ENCODE data around the gene DCDC1. TPM values are rescaled to one million over a fixed set of nuclear protein-coding genes. Genes with fewer than 3 reads are reported as not detected.

DCDC1 gene
- total RNA-seq, 1 experiment from 2014 or later = 0.22 TPM

GRCh38 chr11:30852645-30853044, 516.9 kb downstream of the DCDC1 start (continued):
- TF ChIP-seq, protein P1, sequence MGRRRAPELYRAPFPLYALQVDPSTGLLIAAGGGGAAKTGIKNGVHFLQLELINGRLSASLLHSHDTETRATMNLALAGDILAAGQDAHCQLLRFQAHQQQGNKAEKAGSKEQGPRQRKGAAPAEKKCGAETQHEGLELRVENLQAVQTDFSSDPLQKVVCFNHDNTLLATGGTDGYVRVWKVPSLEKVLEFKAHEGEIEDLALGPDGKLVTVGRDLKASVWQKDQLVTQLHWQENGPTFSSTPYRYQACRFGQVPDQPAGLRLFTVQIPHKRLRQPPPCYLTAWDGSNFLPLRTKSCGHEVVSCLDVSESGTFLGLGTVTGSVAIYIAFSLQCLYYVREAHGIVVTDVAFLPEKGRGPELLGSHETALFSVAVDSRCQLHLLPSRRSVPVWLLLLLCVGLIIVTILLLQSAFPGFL (CRISPR knock-in tag; IDR thresholded peaks at IDR 0.05; ENCODE audit: borderline replicate concordance) = no peak
- TF ChIP-seq CBFB (CRISPR knock-in tag; IDR thresholded peaks at IDR 0.05; ENCODE audit: low read depth) (no peak), ERG (CRISPR knock-in tag; IDR thresholded peaks at IDR 0.05) (no peak)

- ATAC-seq (no peak), DNase-seq (ENCODE audit: low spot score) (no peak)
- Mint-ChIP-seq H3K4me3 (no peak overlapping the region), H3K36me3 (peaks cover 10% of the 10 kb centered on the region), H3K27ac (no peak overlapping the region), H3K27me3 (ENCODE audit: low read depth) (no peaks in the 10 kb centered on the region), H3K9me3 (peaks cover 12% of the 10 kb centered on the region), H3K4me1 (peaks cover 17% of the 10 kb centered on the region)
- ChIA-PET CTCF (no interaction called here), POLR2A (no interaction called here)
- no peak for TF ChIP-seq NR3C1 (CRISPR knock-in tag; conservative IDR thresholded peaks at IDR 0.05; ENCODE audit: low read depth)
- no peak for TF ChIP-seq ZNF396 (CRISPR knock-in tag; IDR thresholded peaks at IDR 0.05; ENCODE audit: borderline replicate concordance)
- no peak for TF ChIP-seq ZNF232 (CRISPR knock-in tag; IDR thresholded peaks at IDR 0.05)
- TF ChIP-seq, protein P2, sequence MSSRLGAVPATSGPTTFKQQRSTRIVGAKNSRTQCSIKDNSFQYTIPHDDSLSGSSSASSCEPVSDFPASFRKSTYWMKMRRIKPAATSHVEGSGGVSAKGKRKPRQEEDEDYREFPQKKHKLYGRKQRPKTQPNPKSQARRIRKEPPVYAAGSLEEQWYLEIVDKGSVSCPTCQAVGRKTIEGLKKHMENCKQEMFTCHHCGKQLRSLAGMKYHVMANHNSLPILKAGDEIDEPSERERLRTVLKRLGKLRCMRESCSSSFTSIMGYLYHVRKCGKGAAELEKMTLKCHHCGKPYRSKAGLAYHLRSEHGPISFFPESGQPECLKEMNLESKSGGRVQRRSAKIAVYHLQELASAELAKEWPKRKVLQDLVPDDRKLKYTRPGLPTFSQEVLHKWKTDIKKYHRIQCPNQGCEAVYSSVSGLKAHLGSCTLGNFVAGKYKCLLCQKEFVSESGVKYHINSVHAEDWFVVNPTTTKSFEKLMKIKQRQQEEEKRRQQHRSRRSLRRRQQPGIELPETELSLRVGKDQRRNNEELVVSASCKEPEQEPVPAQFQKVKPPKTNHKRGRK (CRISPR knock-in tag; IDR thresholded peaks at IDR 0.05; ENCODE audit: borderline replicate concordance) = no peak
- TF ChIP-seq ZNF416 (CRISPR knock-in tag; IDR thresholded peaks at IDR 0.05) = no peak
- TF ChIP-seq HMGA2 (CRISPR knock-in tag; IDR thresholded peaks at IDR 0.05) = no peak
- TF ChIP-seq ZNF263 (CRISPR knock-in tag; IDR thresholded peaks at IDR 0.05; ENCODE audit: low read depth) = no peak
- no peak for TF ChIP-seq NFE2L1 (CRISPR knock-in tag; IDR thresholded peaks at IDR 0.05)
- no peak for TF ChIP-seq OVOL2 (CRISPR knock-in tag; IDR thresholded peaks at IDR 0.05; ENCODE audit: borderline replicate concordance)
- no peak for TF ChIP-seq ZNF121 (CRISPR knock-in tag; IDR thresholded peaks at IDR 0.05)
- TF ChIP-seq, protein P3, sequence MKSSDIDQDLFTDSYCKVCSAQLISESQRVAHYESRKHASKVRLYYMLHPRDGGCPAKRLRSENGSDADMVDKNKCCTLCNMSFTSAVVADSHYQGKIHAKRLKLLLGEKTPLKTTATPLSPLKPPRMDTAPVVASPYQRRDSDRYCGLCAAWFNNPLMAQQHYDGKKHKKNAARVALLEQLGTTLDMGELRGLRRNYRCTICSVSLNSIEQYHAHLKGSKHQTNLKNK (CRISPR knock-in tag; IDR thresholded peaks at IDR 0.05) = no peak
- no peak for TF ChIP-seq MXD4 (CRISPR knock-in tag; IDR thresholded peaks at IDR 0.05; ENCODE audit: borderline replicate concordance)
- no peak for TF ChIP-seq GABPB1 (CRISPR knock-in tag; IDR thresholded peaks at IDR 0.05)
- TF ChIP-seq JUN (CRISPR knock-in tag; IDR thresholded peaks at IDR 0.05) = no peak
- TF ChIP-seq, protein P1 (CRISPR knock-in tag; IDR thresholded peaks at IDR 0.05; ENCODE audit: borderline replicate concordance) = no peak
- TF ChIP-seq FOXK1 (CRISPR knock-in tag; IDR thresholded peaks at IDR 0.05) = no peak
- TF ChIP-seq, protein P4, sequence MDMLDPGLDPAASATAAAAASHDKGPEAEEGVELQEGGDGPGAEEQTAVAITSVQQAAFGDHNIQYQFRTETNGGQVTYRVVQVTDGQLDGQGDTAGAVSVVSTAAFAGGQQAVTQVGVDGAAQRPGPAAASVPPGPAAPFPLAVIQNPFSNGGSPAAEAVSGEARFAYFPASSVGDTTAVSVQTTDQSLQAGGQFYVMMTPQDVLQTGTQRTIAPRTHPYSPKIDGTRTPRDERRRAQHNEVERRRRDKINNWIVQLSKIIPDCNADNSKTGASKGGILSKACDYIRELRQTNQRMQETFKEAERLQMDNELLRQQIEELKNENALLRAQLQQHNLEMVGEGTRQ (CRISPR knock-in tag; IDR thresholded peaks at IDR 0.05) = no peak
- TF ChIP-seq, protein P5, sequence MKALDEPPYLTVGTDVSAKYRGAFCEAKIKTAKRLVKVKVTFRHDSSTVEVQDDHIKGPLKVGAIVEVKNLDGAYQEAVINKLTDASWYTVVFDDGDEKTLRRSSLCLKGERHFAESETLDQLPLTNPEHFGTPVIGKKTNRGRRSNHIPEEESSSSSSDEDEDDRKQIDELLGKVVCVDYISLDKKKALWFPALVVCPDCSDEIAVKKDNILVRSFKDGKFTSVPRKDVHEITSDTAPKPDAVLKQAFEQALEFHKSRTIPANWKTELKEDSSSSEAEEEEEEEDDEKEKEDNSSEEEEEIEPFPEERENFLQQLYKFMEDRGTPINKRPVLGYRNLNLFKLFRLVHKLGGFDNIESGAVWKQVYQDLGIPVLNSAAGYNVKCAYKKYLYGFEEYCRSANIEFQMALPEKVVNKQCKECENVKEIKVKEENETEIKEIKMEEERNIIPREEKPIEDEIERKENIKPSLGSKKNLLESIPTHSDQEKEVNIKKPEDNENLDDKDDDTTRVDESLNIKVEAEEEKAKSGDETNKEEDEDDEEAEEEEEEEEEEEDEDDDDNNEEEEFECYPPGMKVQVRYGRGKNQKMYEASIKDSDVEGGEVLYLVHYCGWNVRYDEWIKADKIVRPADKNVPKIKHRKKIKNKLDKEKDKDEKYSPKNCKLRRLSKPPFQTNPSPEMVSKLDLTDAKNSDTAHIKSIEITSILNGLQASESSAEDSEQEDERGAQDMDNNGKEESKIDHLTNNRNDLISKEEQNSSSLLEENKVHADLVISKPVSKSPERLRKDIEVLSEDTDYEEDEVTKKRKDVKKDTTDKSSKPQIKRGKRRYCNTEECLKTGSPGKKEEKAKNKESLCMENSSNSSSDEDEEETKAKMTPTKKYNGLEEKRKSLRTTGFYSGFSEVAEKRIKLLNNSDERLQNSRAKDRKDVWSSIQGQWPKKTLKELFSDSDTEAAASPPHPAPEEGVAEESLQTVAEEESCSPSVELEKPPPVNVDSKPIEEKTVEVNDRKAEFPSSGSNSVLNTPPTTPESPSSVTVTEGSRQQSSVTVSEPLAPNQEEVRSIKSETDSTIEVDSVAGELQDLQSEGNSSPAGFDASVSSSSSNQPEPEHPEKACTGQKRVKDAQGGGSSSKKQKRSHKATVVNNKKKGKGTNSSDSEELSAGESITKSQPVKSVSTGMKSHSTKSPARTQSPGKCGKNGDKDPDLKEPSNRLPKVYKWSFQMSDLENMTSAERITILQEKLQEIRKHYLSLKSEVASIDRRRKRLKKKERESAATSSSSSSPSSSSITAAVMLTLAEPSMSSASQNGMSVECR (CRISPR knock-in tag; IDR thresholded peaks at IDR 0.05; ENCODE audit: borderline replicate concordance) = no peak
- no peak for TF ChIP-seq TCF7 (CRISPR knock-in tag; IDR thresholded peaks at IDR 0.05; ENCODE audit: low read depth)
- no peak for TF ChIP-seq ETV6 (CRISPR knock-in tag; IDR thresholded peaks at IDR 0.05)
Measured at GRCh38 chr11:30852091-30852490, 517.4 kb downstream of the DCDC1 start.

All from WTC11 (cell line).